ENCODE results near the gene HOXC6. TPM values are rescaled to one million over a fixed set of nuclear protein-coding genes. Genes with fewer than 3 reads are reported as not detected.

HOXC6 gene
- total RNA-seq, 1 donor = 7.2 TPM

DNA sequence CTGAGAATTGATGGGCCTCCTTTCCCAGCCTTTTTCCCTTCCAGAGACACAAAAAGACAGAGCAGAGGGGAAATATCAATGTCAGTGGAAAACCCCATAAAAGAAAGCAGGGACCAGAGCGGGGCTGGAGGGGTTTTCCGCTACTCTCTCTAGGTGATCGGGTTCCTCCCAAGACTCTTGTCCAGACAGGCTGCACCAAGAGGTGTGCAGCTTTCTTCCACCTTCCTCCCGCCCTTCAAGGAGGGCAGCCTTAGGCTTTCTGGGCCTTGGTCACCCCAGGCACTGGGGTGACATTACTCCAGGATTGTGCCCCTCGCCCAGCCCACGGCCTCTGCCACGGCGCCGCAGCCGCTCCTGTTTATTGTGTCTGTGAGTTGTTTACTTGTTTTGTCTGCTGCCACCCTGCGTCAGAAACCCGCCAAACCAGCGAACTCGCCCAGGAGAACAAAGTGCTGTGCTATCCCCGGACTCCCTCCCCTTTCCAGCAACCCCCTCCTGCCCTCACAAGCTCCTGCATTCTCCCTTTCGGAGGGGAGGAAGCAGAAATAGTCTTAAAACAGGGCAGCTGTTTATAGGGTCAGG lies 6.7 kb upstream of the HOXC6 start:
- no peak for DNase-seq (ENCODE audit: insufficient read length, low spot score, missing footprints)
- no peaks in the 10 kb centered on the region for H3K9me3 ChIP-seq (ENCODE audit: low read depth, low read length)
- TF ChIP-seq, protein P1, sequence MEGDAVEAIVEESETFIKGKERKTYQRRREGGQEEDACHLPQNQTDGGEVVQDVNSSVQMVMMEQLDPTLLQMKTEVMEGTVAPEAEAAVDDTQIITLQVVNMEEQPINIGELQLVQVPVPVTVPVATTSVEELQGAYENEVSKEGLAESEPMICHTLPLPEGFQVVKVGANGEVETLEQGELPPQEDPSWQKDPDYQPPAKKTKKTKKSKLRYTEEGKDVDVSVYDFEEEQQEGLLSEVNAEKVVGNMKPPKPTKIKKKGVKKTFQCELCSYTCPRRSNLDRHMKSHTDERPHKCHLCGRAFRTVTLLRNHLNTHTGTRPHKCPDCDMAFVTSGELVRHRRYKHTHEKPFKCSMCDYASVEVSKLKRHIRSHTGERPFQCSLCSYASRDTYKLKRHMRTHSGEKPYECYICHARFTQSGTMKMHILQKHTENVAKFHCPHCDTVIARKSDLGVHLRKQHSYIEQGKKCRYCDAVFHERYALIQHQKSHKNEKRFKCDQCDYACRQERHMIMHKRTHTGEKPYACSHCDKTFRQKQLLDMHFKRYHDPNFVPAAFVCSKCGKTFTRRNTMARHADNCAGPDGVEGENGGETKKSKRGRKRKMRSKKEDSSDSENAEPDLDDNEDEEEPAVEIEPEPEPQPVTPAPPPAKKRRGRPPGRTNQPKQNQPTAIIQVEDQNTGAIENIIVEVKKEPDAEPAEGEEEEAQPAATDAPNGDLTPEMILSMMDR (IDR thresholded peaks at IDR 0.05; ENCODE audit: extremely low read depth, low read depth, low read length) = peak; percentile 12
- peak overlapping the region; percentile 90 for H3K27ac ChIP-seq (ENCODE audit: low read depth, low read length)
- H3K4me1 ChIP-seq (ENCODE audit: insufficient read depth, low read length) = peaks cover 69% of the 10 kb centered on the region
- peaks cover 91% of the 10 kb centered on the region for H3K79me2 ChIP-seq (ENCODE audit: insufficient read depth, low read length)
- peaks cover 48% of the 10 kb centered on the region for H4K20me1 ChIP-seq (ENCODE audit: insufficient read depth, low read length)
- H3K27me3 ChIP-seq (ENCODE audit: insufficient read depth, low read length) = no peaks in the 10 kb centered on the region
- H3K4me2 ChIP-seq (ENCODE audit: insufficient read depth, low read length) = peak overlapping the region; percentile 94
- H2AFZ ChIP-seq (ENCODE audit: low read length) = no peak overlapping the region
- H3K4me3 ChIP-seq (ENCODE audit: insufficient read depth, low read length) = peak overlapping the region; percentile 94
- H3K36me3 ChIP-seq (ENCODE audit: insufficient read depth, low read length) = no peaks in the 10 kb centered on the region

DNA sequence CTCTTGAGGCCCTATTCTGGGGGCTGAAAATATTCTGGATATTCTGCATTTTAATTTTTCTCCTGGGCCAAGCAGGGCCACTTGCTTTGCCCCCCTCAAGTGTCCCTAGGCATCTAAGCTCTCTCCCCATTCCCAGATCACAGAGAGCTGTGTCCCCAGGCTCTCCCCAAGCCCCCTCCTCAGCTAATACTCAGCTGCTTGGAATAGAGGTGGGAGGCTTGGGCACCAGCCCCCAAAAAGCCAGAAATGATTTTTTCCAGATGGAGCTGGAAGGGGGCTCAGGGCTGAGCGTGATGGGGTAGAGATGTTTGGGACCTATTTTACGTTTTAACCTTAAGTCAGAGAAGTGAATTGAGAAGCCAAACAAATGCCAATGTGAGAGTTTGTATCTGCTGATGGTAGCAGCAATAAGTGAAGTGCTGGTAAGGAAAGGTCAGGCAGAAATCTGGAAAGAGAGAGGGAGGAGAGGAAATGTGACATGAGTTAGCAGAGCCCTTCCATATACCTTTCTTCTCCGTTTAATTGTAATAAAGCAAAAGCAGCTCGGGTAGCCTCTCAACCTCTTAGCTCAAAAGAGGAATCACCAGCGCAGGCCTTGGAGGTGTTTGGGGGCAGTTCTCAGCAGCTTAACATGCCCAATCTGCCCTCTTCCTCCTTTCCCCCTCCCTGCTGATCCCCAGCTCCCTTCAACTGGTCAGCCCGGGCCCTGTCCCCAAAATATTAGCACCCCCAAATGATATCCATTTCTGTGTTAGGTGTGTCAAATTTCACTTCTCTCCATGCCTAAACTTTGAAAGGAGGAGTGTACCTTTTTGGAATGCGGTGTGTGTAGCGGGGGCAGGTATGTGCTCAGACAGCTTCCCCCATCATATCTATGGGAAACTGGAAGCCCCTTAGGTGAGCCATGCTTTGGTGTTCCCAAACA lies 5.0 kb upstream of the HOXC6 start:
- H3K27ac ChIP-seq (ENCODE audit: low read depth, low read length) = peak overlapping the region; percentile 42
- no peak overlapping the region for H2AFZ ChIP-seq (ENCODE audit: low read length)
- H3K4me2 ChIP-seq (ENCODE audit: insufficient read depth, low read length) = peak overlapping the region; percentile 70
- no peak overlapping the region for H3K4me3 ChIP-seq (ENCODE audit: insufficient read depth, low read length)
- H4K20me1 ChIP-seq (ENCODE audit: insufficient read depth, low read length) = peaks cover 48% of the 10 kb centered on the region
- no peaks in the 10 kb centered on the region for H3K27me3 ChIP-seq (ENCODE audit: insufficient read depth, low read length)
- no peaks in the 10 kb centered on the region for H3K36me3 ChIP-seq (ENCODE audit: insufficient read depth, low read length)
- no peak for DNase-seq (ENCODE audit: insufficient read length, low spot score, missing footprints)
- TF ChIP-seq, protein P1 (IDR thresholded peaks at IDR 0.05; ENCODE audit: extremely low read depth, low read depth, low read length) = no peak
- H3K4me1 ChIP-seq (ENCODE audit: insufficient read depth, low read length) = peaks cover 74% of the 10 kb centered on the region
- peaks cover 98% of the 10 kb centered on the region for H3K79me2 ChIP-seq (ENCODE audit: insufficient read depth, low read length)
- no peaks in the 10 kb centered on the region for H3K9me3 ChIP-seq (ENCODE audit: low read depth, low read length)

DNA sequence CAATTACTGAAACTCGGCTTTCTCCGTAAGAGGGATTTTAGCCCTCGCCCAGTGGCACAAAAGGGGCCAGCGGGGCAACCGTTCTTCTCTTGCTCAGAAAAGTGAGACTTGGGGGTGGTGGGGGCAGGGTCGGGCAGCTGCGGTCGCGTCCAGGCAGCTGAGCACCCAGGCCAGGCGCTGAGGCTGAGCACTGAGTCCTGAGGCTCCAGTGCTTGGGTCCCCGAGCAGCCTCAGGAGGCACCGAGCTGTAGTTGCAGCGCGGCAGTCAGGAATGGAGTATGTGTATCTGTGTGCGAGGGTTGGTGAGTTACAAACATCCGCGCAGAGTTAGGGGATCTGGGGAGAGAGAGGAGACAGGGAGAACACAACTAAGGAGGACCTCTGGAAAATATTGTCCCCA lies 4.1 kb upstream of the HOXC6 start:
- Histone ChIP-seq H3K27ac (ENCODE audit: low read depth, low read length) (peak overlapping the region; percentile 42), H3K4me3 (ENCODE audit: insufficient read depth, low read length) (peak overlapping the region; percentile 40), H3K27me3 (ENCODE audit: insufficient read depth, low read length) (no peaks in the 10 kb centered on the region), H3K36me3 (ENCODE audit: insufficient read depth, low read length) (peaks cover 5% of the 10 kb centered on the region), H3K79me2 (ENCODE audit: insufficient read depth, low read length) (peaks cover 99% of the 10 kb centered on the region), H3K4me2 (ENCODE audit: insufficient read depth, low read length) (peak overlapping the region; percentile 70), H4K20me1 (ENCODE audit: insufficient read depth, low read length) (peaks cover 48% of the 10 kb centered on the region), H2AFZ (ENCODE audit: low read length) (no peak overlapping the region), H3K9me3 (ENCODE audit: low read depth, low read length) (no peaks in the 10 kb centered on the region), H3K4me1 (ENCODE audit: insufficient read depth, low read length) (peaks cover 69% of the 10 kb centered on the region)
- DNase-seq (ENCODE audit: insufficient read length, low spot score, missing footprints) = no peak
- TF ChIP-seq, protein P1 (IDR thresholded peaks at IDR 0.05; ENCODE audit: extremely low read depth, low read depth, low read length) = no peak
